Tibial nerve (tissue), 4 donors: Measurements from ENCODE around the gene RPS6KA2. TPM values are rescaled to one million over a fixed set of nuclear protein-coding genes. Genes with fewer than 3 reads are reported as not detected.
"Not testable (repeated sequence)": the region's sequence is repeated elsewhere in the genome, so short reads cannot be mapped to it uniquely, and the experiment has no call there.

Source experiments
- DNase-seq, 2 donors: peaks; one replicate each; pipeline ENCODE4 v3.0.0-alpha.2; 2019; ENCODE audit warnings: low spot score in 2 of 2
- H3K27ac ChIP-seq, 4 donors: fragments of 200-600 bp; sonication (generic) in 3 of 4; one replicate each; pipeline ENCODE4 v1.5.1; 2017 to 2019; ENCODE audit warnings: mild to moderate bottlenecking in 1 of 4
- H3K27me3 ChIP-seq, 2 donors: fragments of 200-600 bp; sonication (generic) in 1 of 2; one replicate each; pipeline versions ENCODE4 v1.5.1 to v1.6.0; 2017 to 2019
- H3K36me3 ChIP-seq, 3 donors: fragments of 200-600 bp; sonication (generic); one replicate each; pipeline ENCODE4 v1.5.1; 2018 to 2019
- H3K4me1 ChIP-seq, 4 donors: fragments of 200-600 bp; sonication (generic) in 3 of 4; one replicate each; pipeline ENCODE4 v1.5.1; 2017 to 2019
- H3K4me3 ChIP-seq, 4 donors: fragments of 200-600 bp; sonication (generic) in 3 of 4; one replicate each; pipeline ENCODE4 v1.5.1; 2017 to 2019; ENCODE audit warnings: mild to moderate bottlenecking in 1 of 4, moderate library complexity in 1 of 4
- H3K9me3 ChIP-seq, 4 donors: fragments of 200-600 bp; sonication (generic) in 3 of 4; one replicate each; pipeline ENCODE4 v1.5.1; 2017 to 2019
- EP300 ChIP-seq, 2 donors: sonication (generic); formaldehyde crosslinking; IDR thresholded peaks; one replicate each; pipeline ENCODE4 v1.6.1; 2017; ENCODE audit warnings: antibody characterized with exemption in 2 of 2, mild to moderate bottlenecking in 1 of 2
- POLR2A ChIP-seq, 2 donors: fragments of 450-650 bp; IDR thresholded peaks; one replicate each; pipeline ENCODE4 v1.6.1; 2017; ENCODE audit warnings: antibody characterized with exemption in 2 of 2, mild to moderate bottlenecking in 2 of 2, moderate library complexity in 2 of 2
- WGBS, 2 donors: methylation state at CpG; one replicate each; pipeline ENCODE4 v1.1.5; 2018; 5-methylcytosine and 5-hydroxymethylcytosine counted together
- total RNA-seq, 4 donors: library from RNA; depleted of rRNA; stranded (reverse); fragments of >200 nt; gene quantifications; one replicate each; pipeline ENCODE4 v1.1.0, GENCODE V29; 2016
- TF ChIP-seq, protein P1 (sequence below), 5 experiments: fragments of 200-600 bp in 3 of 5; fragments of 450-650 bp in 2 of 5; sonication (generic) in 3 of 5; IDR thresholded peaks; one replicate each; pipeline ENCODE4 v1.5.1; 2016 to 2019; ENCODE audit warnings: antibody characterized with exemption in 5 of 5, mild to moderate bottlenecking in 3 of 5, moderate library complexity in 2 of 5

RPS6KA2 gene
- total RNA-seq, 4 donors from 2014 or later, result 89.6 to 153 (median 103) TPM

DNA sequence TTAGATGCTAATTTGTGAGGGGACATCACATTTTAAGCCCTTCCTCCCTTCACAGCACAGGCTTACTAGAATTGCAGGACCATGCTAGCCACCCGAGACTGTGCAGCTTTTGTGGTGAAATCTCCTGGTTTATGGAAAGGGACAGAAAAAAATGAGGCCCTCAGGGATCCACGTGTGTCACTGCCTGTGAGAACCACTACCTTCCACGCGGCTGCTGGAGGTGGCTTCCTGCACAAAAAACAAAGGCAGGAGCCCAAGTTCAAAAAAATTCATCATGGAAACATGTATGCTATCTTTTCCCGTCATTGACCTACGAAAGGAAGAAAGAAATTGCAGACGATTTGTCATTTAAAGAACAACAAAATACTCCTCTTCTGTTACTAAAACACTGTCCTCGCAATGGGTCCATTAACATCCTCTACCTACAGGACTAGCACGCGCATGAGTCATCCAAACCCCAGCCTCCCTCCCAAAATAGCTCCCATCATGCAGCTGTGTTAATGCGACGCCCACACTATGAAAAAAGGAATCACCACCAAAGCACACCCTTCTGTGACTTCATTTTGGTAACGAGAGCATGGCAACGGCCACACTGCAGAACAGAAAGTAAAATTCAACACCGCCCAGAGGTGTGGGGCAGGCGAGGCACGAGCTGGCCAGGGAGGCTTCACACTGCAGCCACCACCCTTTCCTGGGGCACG, 86.3 kb downstream of the RPS6KA2 start:
- Histone ChIP-seq H3K4me1 (peaks cover 0 to 26% (median 3%) of the 10 kb centered on the region in 4 donors), H3K9me3 (no peaks in the 10 kb centered on the region), H3K4me3 (peak overlapping the region in 2 of 4 donors; percentile 7 to 22), H3K36me3 (peaks cover 0 to 47% (median 0%) of the 10 kb centered on the region in 3 donors), H3K27ac (peak overlapping the region in 1 of 4 donors; percentile 37), H3K27me3 (no peaks in the 10 kb centered on the region)
- TF ChIP-seq, protein P1, sequence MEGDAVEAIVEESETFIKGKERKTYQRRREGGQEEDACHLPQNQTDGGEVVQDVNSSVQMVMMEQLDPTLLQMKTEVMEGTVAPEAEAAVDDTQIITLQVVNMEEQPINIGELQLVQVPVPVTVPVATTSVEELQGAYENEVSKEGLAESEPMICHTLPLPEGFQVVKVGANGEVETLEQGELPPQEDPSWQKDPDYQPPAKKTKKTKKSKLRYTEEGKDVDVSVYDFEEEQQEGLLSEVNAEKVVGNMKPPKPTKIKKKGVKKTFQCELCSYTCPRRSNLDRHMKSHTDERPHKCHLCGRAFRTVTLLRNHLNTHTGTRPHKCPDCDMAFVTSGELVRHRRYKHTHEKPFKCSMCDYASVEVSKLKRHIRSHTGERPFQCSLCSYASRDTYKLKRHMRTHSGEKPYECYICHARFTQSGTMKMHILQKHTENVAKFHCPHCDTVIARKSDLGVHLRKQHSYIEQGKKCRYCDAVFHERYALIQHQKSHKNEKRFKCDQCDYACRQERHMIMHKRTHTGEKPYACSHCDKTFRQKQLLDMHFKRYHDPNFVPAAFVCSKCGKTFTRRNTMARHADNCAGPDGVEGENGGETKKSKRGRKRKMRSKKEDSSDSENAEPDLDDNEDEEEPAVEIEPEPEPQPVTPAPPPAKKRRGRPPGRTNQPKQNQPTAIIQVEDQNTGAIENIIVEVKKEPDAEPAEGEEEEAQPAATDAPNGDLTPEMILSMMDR (IDR thresholded peaks at IDR 0.05), result no peak
- TF ChIP-seq POLR2A (IDR thresholded peaks at IDR 0.05) (no peak), EP300 (IDR thresholded peaks at IDR 0.05) (peak in 1 of 2 donors; percentile 27)
- WGBS, 2 donors, result 63 to 69% methylated on average over 18 of the region's 18 CpGs
- DNase-seq, result peak in 1 of 2 donors; percentile 24

DNA sequence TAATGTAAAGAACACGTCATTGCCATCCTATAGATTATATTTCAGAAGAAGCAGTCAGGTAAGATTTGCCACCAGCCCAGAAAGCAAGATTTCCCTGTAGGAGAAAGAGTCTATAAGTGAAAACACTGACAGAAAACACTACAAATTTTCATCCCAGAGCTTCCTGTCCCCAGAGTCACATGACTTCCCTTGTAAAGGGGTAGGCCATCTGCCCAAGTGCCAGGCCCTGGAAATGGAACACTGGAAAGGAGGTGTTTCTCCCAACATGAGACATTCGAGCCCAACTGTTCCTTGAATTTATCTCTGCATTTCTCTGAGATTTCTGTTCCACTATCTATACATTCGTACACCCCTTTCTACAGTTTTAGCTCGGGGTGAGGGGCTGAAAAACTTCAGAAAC, 87.5 kb downstream of the RPS6KA2 start:
- H3K9me3 ChIP-seq, result no peaks in the 10 kb centered on the region
- no peak for DNase-seq

DNA sequence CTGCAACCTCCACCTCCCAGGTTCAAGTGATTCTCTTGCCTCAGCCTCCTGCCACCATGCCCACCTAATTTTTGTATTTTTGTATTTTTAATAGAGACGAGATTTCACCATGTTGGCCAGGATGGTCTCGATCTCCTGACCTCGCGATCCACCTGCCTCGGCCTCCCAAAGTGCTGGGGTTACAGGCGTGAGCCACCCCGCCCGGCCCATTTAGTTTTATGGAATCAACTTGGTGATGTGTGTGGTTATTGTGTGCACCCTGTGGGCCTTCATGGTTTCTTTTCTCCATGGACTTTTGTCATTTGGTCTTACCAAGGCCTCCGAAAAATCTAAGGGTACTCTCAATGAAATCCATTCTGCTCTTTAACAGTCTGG, 88.1 kb downstream of the RPS6KA2 start:
- DNase-seq, H3K4me3 ChIP-seq, H3K9me3 ChIP-seq, H3K27ac ChIP-seq, H3K27me3 ChIP-seq: not testable (repeated sequence)
- WGBS, 2 donors, result 96 to 98% methylated on average over 9 of the region's 9 CpGs
- Histone ChIP-seq H3K4me1 (peaks cover 0 to 26% (median 3%) of the 10 kb centered on the region in 4 donors), H3K36me3 (peaks cover 0 to 49% (median 0%) of the 10 kb centered on the region in 3 donors)

More for the DNA sequence above, 87.5 kb downstream of the RPS6KA2 start:
- Histone ChIP-seq H3K4me1 (peaks cover 0 to 26% (median 3%) of the 10 kb centered on the region in 4 donors), H3K4me3 (no peak overlapping the region), H3K27me3 (no peaks in the 10 kb centered on the region), H3K36me3 (peaks cover 0 to 51% (median 0%) of the 10 kb centered on the region in 3 donors), H3K27ac (no peak overlapping the region)
- no peak for TF ChIP-seq EP300 (IDR thresholded peaks at IDR 0.05)
- TF ChIP-seq POLR2A (IDR thresholded peaks at IDR 0.05), result no peak
- TF ChIP-seq, protein P1 (IDR thresholded peaks at IDR 0.05), result no peak
- 87 to 89% methylated on average over 4 of the region's 4 CpGs for WGBS, 2 donors

DNA sequence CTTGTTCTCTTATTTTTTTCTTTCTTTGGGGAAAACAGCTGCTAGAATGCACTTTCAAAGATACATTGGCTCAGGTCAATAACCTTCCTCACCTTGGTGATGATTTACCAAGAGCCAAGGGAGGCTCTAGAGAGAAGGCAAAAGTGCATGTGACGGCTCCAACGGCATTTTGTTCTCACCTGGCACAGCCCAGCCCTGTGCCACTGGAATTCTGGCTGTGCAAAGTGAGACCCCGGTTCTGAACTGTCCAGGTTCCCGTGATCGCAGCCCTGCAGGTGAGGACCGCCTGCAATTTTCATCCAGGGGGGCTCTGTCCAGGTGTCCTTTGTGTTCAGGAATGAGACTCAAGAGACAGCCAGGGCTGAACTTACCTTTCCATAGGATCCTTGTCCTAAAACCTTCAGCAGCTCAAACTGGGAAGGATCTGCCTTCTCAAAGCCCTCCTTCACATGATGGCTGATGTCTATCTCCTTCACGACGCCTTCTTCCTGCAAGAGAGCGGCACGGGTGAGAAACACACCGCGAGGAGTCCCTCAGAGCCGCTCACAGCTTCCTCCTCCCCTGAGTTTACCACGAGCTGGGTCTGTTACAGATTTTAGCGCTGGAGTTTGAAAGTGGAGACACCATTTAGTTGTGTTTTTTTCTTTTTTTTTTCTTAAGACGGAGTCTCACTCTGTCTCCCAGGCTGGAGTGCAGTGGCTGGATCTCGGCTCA, 88.6 kb downstream of the RPS6KA2 start:
- H3K4me1 ChIP-seq, result peaks cover 0 to 26% (median 3%) of the 10 kb centered on the region in 4 donors
- no peak for TF ChIP-seq EP300 (IDR thresholded peaks at IDR 0.05)
- TF ChIP-seq, protein P1 (IDR thresholded peaks at IDR 0.05), result no peak
- TF ChIP-seq POLR2A (IDR thresholded peaks at IDR 0.05), result no peak
- no peaks in the 10 kb centered on the region for H3K9me3 ChIP-seq
- peaks cover 0 to 50% (median 0%) of the 10 kb centered on the region in 3 donors for H3K36me3 ChIP-seq
- H3K4me3 ChIP-seq, result no peak overlapping the region
- H3K27me3 ChIP-seq, result no peaks in the 10 kb centered on the region
- 87 to 88% methylated on average over 17 of the region's 17 CpGs for whole genome bisulfite sequencing, 2 donors
- H3K27ac ChIP-seq, result no peak overlapping the region
- no peak for DNase-seq

DNA sequence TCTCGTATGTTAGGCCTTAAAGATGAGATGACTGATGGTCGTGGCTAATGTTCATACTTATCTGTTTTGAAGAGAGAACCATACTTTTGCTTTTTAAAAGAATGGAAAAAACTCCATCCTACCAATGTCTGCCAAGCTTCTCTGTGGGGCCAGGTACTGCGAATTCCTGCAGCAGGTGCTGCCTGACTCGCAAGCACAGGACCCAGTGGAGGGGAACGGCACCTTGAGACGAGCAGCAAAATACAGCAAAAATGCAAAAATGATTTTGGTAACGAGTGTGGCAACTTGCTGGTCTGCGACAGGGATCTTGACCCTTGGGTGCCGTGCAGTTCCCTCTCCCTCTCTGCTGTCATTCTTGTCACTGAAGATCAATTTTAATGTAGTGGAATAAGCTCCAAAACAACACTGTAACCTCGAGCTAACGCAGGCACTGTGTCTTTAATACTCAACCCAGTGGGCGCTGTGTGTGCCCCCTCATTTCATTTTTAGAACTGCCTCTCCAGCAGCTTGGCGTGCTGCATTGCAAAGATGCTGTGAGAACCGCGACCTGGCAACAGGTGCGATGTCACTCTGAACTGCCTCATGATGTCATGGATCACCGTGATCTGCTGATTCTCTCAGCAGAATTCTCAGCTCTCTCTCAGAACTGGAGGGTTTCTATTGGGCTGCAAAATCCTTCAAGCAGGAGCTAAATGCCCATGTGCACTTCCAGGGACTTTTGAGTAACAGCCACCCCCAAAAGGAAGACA, 92.2 kb downstream of the RPS6KA2 start:
- no peak overlapping the region for H3K4me3 ChIP-seq
- TF ChIP-seq, protein P1 (IDR thresholded peaks at IDR 0.05), result no peak
- no peak for TF ChIP-seq EP300 (IDR thresholded peaks at IDR 0.05)
- DNase-seq, result no peak
- WGBS, 2 donors, result 89 to 92% methylated on average over 17 of the region's 17 CpGs
- H3K4me1 ChIP-seq, result peaks cover 0 to 6% (median 0%) of the 10 kb centered on the region in 4 donors
- no peaks in the 10 kb centered on the region for H3K9me3 ChIP-seq
- peaks cover 0 to 86% (median 0%) of the 10 kb centered on the region in 3 donors for H3K36me3 ChIP-seq
- no peak overlapping the region for H3K27ac ChIP-seq
- H3K27me3 ChIP-seq, result no peaks in the 10 kb centered on the region
